Astrocyte of the cerebellum (primary cell): ENCODE results near the gene INSM2.

ENCODE experiments used
- DNase-seq: peaks from one replicate; pipeline ENCODE4 v3.0.0-alpha.2; 2011; ENCODE audit warnings: low read depth
- H3K4me3 ChIP-seq: 2 replicates; pipeline ENCODE4 v1.5.1; 2011; ENCODE audit warnings: mild to moderate bottlenecking, low read depth, low read length, moderate library complexity
- CTCF ChIP-seq: IDR thresholded peaks from 2 replicates; pipeline ENCODE4 v1.5.1; 2012; ENCODE audit warnings: low read length, low read depth, moderate library complexity, mild to moderate bottlenecking; ENCODE audit errors: missing control alignments
- in situ Hi-C: cut with HindIII; loops from 2 replicates; pipeline ENCODE4 v1.10.0; 2017; ENCODE audit warnings: low sequenced_read_pairs

The INSM2 gene

DNA sequence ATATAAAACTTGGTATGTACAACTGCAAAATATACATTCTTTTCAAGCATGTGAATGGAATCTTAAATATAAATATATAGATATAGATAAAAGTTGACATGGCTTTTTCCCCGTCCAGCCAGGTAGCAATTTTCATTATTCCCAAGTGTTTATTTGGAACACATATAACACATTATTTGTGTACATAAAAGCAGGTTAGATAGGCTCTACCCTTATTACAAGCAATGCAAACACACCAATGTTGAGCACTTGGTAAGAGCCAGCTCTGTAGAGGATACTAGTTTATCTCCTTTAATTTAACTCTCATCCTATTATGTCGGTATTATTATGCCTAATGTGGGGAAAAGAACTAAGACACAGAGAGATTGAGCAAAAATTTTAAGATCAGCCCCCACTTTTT, 7.0 kb upstream of the INSM2 start:
- no peak for DNase-seq
- in situ Hi-C loops: no loop called here
- TF ChIP-seq CTCF: no peak
- H3K4me3 ChIP-seq: no peak overlapping the region

GRCh38 chr14:35531960-35532747, 1.8 kb upstream of the INSM2 start:
- in situ Hi-C loops: no loop called here
- no peak for DNase-seq
- TF ChIP-seq CTCF: no peak
- H3K4me3 ChIP-seq: no peak overlapping the region

DNA sequence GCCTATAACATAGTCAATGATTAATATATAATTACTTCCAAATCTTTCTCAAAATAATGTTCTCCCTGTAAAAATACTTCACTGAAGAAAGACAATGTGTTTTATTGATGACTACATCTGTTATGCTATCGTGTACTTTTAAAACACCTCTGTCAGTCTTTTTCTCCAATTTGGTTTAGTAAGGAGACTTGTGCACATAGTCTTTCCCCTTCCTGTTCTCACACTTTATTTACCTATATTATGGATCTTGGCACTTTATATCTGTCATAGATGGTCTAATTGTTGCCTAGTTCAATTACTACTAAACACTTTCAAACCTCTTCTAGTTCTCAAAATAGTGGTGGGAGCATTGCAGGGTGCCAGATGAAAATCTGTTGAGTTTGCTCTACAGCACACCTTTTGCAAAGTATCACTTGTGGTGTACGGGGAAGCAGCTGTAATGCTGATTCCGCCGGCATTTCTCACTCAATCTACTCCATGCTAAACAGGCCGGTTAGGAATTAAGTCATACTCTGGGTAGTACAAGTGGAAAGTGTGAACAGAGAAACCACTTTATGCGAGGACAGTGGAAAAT, 1.1 kb upstream of the INSM2 start:
- DNase-seq: no peak
- TF ChIP-seq CTCF: no peak
- H3K4me3 ChIP-seq: peak overlapping the region; percentile 55
- in situ Hi-C loops: no loop called here

DNA sequence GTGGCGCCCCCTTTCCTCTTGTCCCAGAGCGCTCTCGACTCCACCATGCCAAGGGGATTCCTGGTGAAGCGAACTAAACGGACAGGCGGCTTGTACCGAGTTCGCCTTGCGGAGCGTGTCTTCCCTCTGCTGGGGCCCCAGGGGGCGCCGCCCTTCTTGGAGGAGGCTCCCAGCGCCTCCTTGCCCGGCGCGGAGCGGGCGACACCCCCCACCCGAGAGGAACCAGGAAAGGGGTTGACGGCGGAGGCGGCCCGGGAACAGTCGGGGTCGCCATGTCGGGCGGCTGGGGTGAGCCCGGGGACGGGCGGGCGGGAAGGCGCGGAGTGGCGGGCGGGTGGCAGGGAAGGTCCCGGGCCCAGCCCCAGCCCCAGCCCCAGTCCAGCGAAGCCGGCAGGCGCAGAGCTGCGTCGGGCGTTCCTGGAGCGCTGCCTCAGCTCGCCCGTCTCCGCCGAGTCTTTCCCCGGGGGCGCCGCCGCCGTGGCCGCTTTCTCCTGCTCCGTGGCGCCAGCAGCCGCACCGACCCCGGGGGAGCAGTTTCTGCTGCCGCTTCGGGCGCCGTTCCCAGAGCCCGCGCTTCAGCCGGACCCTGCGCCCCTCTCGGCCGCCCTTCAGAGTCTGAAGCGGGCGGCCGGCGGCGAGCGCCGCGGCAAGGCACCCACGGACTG, 376 bp downstream of the INSM2 start:
- in situ Hi-C loops: no loop called here
- DNase-seq: no peak
- peak overlapping the region; percentile 55 for H3K4me3 ChIP-seq
- no peak for TF ChIP-seq CTCF

DNA sequence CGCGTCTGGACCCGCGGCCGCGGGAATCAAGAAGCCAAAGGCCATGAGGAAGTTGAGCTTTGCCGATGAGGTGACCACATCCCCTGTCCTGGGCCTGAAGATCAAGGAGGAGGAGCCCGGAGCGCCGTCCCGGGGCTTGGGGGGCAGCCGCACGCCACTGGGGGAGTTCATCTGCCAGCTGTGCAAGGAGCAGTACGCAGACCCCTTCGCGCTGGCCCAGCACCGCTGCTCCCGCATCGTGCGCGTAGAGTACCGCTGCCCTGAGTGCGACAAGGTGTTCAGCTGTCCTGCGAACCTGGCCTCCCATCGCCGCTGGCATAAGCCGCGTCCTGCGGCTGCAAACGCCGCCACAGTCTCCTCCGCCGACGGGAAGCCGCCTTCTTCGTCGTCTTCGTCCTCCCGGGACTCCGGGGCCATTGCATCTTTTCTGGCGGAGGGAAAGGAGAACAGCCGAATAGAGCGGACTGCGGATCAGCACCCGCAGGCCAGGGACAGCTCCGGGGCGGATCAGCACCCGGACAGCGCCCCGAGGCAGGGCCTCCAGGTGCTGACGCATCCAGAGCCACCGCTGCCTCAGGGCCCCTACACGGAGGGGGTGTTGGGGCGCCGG, 1.0 kb downstream of the INSM2 start:
- in situ Hi-C loops: no loop called here
- no peak for TF ChIP-seq CTCF
- peak; percentile 26 for DNase-seq
- H3K4me3 ChIP-seq: peak overlapping the region; percentile 55

DNA sequence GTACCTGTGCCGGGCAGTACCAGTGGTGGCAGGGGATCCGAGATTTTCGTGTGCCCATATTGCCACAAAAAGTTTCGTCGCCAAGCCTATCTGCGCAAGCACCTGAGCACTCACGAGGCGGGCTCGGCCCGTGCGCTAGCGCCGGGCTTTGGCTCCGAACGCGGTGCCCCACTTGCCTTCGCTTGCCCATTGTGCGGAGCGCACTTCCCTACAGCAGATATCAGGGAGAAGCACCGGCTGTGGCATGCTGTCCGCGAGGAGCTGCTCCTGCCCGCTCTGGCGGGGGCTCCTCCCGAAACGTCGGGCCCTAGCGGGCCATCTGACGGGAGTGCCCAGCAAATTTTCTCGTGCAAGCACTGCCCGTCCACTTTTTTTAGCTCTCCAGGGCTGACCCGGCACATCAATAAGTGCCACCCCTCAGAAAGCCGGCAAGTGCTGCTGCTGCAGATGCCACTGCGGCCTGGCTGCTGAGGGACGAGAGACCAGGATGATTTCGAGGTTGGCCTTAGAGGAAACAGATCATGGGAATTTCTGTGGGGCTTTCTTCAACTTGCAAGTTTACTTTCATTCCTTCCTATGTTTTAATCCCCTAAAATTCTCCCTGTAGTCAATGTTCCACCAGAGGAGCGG, 1.6 kb downstream of the INSM2 start:
- no peak for DNase-seq
- no peak for TF ChIP-seq CTCF
- peak overlapping the region; percentile 55 for H3K4me3 ChIP-seq
- in situ Hi-C loops: no loop called here
